Measurements from ENCODE around the gene LAMA1.

GRCh38 chr18:6928359-6928758, 189.2 kb downstream of the LAMA1 start:
- TF ChIP-seq CTCF (IDR thresholded peaks at IDR 0.05) (no peak), EP300 (IDR thresholded peaks at IDR 0.05; ENCODE audit: low read depth) (no peak), POLR2A (IDR thresholded peaks at IDR 0.05) (no peak), POLR2AphosphoS5 (IDR thresholded peaks at IDR 0.05) (no peak)

Data from transverse colon (tissue), 4 donors.